HG02884 (cell line): ENCODE data around the gene SAP30L.

Experiments
- ATAC-seq: cut with Tn5 transposase; IDR thresholded peaks from one replicate; pipeline ENCODE4 v1.9.1; 2021; ENCODE audit warnings: mild to moderate bottlenecking, moderate library complexity; ENCODE audit not compliant: unreplicated experiment

SAP30L gene

GRCh38 chr5:154505567-154505966, 59.8 kb downstream of the SAP30L start:
- ATAC-seq: no peak

GRCh38 chr5:154506049-154506715, 60.4 kb downstream of the SAP30L start:
- no peak for ATAC-seq

GRCh38 chr5:154506716-154507080, 60.9 kb downstream of the SAP30L start:
- ATAC-seq: no peak

- no peak for ATAC-seq
These were observed 62.3 kb downstream of the SAP30L start for GRCh38 chr5:154508114-154508513.

GRCh38 chr5:154509784-154510555, 64.2 kb downstream of the SAP30L start:
- ATAC-seq: no peak
